Keratinocyte (primary cell): ENCODE measurements around the gene METTL22. TPM values are rescaled to one million over a fixed set of nuclear protein-coding genes. Genes with fewer than 3 reads are reported as not detected.

Source experiments
- DNase-seq: peaks from one replicate; pipeline ENCODE4 v3.0.0-alpha.2; 2011; ENCODE audit warnings: low read depth, missing footprints, low spot score
- FAIRE-seq: peaks from 2 replicates; lab custom pipeline; 2011; peaks lifted over from hg19 to GRCh38; lab: Jason Lieb, UNC
- H2AFZ ChIP-seq: 2 replicates; pipeline ENCODE4 v1.6.0; 2012; ENCODE audit warnings: low read length, control low read depth, inconsistent platforms; ENCODE audit not compliant: control insufficient read depth
- H3K27ac ChIP-seq: 2 replicates; pipeline ENCODE4 v1.5.1; 2011; ENCODE audit warnings: low read length; ENCODE audit not compliant: control insufficient read depth, insufficient read depth
- H3K27me3 ChIP-seq: 3 replicates; pipeline ENCODE4 v1.6.0; 2011; ENCODE audit warnings: low read length; ENCODE audit not compliant: control insufficient read depth, insufficient read depth; ENCODE audit errors: extremely low read depth
- H3K36me3 ChIP-seq, 2 experiments: 2 replicates in 1 of 2; 3 replicates in 1 of 2; pipeline ENCODE4 v1.5.1; 2011; ENCODE audit warnings: low read length in 2 of 2, mild to moderate bottlenecking in 1 of 2; ENCODE audit not compliant: control insufficient read depth in 2 of 2, insufficient read depth in 2 of 2; ENCODE audit errors: extremely low read depth in 1 of 2
- H3K4me1 ChIP-seq: 3 replicates; pipeline ENCODE4 v1.5.1; 2011; ENCODE audit warnings: low read length; ENCODE audit not compliant: control insufficient read depth, insufficient read depth; ENCODE audit errors: extremely low read depth
- H3K4me2 ChIP-seq: 3 replicates; pipeline ENCODE4 v1.6.0; 2011; ENCODE audit warnings: low read depth, low read length; ENCODE audit not compliant: control insufficient read depth, insufficient read depth; ENCODE audit errors: extremely low read depth
- H3K4me3 ChIP-seq, 3 experiments: fragments of 200-600 bp in 1 of 3; sonication (generic) in 1 of 3; 2 replicates in 2 of 3; 3 replicates in 1 of 3; pipeline ENCODE4 v1.5.1; 2011 to 2016; ENCODE audit warnings: low read length in 3 of 3, mild to moderate bottlenecking in 3 of 3, control low read depth in 2 of 3, inconsistent platforms in 1 of 3, low read depth in 1 of 3, mixed read lengths in 1 of 3, mixed run types in 1 of 3, moderate library complexity in 1 of 3; ENCODE audit not compliant: control insufficient read depth in 2 of 3, insufficient read depth in 2 of 3; ENCODE audit errors: extremely low read depth in 1 of 3
- H3K79me2 ChIP-seq: 2 replicates; pipeline ENCODE4 v1.6.0; 2012; ENCODE audit warnings: low read length; ENCODE audit not compliant: control insufficient read depth, insufficient read depth
- H3K9ac ChIP-seq: 3 replicates; pipeline ENCODE4 v1.6.0; 2011; ENCODE audit warnings: low read length; ENCODE audit not compliant: control insufficient read depth, insufficient read depth; ENCODE audit errors: extremely low read depth
- H3K9me1 ChIP-seq: 3 replicates; pipeline ENCODE4 v1.6.0; 2011; ENCODE audit warnings: low read length; ENCODE audit not compliant: control insufficient read depth, insufficient read depth; ENCODE audit errors: extremely low read depth
- H3K9me3 ChIP-seq: 2 replicates; pipeline ENCODE4 v1.5.1; 2012; ENCODE audit warnings: low read depth, low read length; ENCODE audit not compliant: control insufficient read depth
- H4K20me1 ChIP-seq: 3 replicates; pipeline ENCODE4 v1.6.0; 2011; ENCODE audit warnings: low read length; ENCODE audit not compliant: control insufficient read depth, insufficient read depth; ENCODE audit errors: extremely low read depth
- EZH2 ChIP-seq: IDR thresholded peaks from one replicate; pipeline ENCODE4 v1.6.1; 2012; ENCODE audit warnings: inconsistent platforms, mild to moderate bottlenecking, low read length, moderate library complexity
- dilution Hi-C: fragments of 300-500 bp; cut with MboI; formaldehyde crosslinking; loops from one replicate; pipeline ENCODE4 v1.7.0; 2020; ENCODE audit warnings: low sequenced_read_pairs; ENCODE audit not compliant: extremely low pct_ligation_motif_present
- polyA plus RNA-seq, 5 experiments: library from polyadenylated mRNA; depleted of rRNA in 3 of 5; stranded (reverse) in 3 of 5; stranded (forward) in 1 of 5; unstranded in 1 of 5; fragments of >200 nt; gene quantifications; 1 replicate in 1 of 5; 2 replicates in 3 of 5; 3 replicates in 1 of 5; pipeline versions ENCODE4 v1.2.1 to v1.2.3, GENCODE V29; 2011 to 2012; ENCODE audit warnings: missing spikeins in 2 of 5, low read depth in 1 of 5, low replicate concordance in 1 of 5
- TF ChIP-seq, protein P1 (sequence below), 3 experiments: IDR thresholded peaks in 1 of 3; conservative IDR thresholded peaks in 1 of 3; optimal IDR thresholded peaks in 1 of 3; 2 replicates in 2 of 3; 3 replicates in 1 of 3; pipeline versions ENCODE3 to v1.5.1; 2011; ENCODE audit warnings: low read length in 3 of 3, mild to moderate bottlenecking in 3 of 3, moderate library complexity in 2 of 3, control low read depth in 1 of 3, inconsistent platforms in 1 of 3; ENCODE audit not compliant: insufficient read depth in 2 of 3; ENCODE audit errors: extremely low read depth in 1 of 3

The METTL22 gene
- polyA plus RNA-seq, 1 donor (not counting 4 experiments of a cell fraction or from before 2014, with no cell fraction given): 31.1 TPM

DNA sequence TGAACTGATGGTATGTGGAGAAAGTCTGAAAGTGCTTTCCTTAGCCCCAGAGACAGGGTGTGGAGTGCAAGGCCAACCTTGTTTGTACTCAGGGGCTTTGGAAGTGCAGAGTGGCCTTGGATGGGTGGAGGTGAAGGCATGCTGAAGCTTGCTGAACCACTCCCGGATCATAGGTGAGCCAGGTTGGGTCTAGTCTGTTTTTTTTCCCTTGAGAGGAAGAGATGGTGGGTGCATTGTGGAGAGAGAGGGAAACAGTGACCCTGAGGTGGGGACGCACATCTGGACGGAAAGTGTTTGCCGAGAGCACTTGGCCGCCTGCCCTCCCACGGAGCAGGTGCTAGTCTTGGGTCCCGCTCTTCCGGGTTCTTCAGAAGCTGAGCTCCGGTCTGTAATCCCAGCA, 65.4 kb downstream of the METTL22 start:
- Histone ChIP-seq H3K4me3 (no peak overlapping the region), H3K27me3 (no peaks in the 10 kb centered on the region), H3K79me2 (no peaks in the 10 kb centered on the region), H4K20me1 (peaks cover 2% of the 10 kb centered on the region), H3K27ac (no peak overlapping the region), H3K9ac (no peak overlapping the region), H3K9me1 (no peaks in the 10 kb centered on the region), H3K36me3 (no peaks in the 10 kb centered on the region), H2AFZ (no peak overlapping the region), H3K9me3 (peaks cover 10% of the 10 kb centered on the region), H3K4me2 (no peak overlapping the region), H3K4me1 (peaks cover 13% of the 10 kb centered on the region)
- DNase-seq (no peak), FAIRE-seq (no peak)
- dilution Hi-C loops: no loop called here
- no peak for TF ChIP-seq EZH2
- TF ChIP-seq, protein P1, sequence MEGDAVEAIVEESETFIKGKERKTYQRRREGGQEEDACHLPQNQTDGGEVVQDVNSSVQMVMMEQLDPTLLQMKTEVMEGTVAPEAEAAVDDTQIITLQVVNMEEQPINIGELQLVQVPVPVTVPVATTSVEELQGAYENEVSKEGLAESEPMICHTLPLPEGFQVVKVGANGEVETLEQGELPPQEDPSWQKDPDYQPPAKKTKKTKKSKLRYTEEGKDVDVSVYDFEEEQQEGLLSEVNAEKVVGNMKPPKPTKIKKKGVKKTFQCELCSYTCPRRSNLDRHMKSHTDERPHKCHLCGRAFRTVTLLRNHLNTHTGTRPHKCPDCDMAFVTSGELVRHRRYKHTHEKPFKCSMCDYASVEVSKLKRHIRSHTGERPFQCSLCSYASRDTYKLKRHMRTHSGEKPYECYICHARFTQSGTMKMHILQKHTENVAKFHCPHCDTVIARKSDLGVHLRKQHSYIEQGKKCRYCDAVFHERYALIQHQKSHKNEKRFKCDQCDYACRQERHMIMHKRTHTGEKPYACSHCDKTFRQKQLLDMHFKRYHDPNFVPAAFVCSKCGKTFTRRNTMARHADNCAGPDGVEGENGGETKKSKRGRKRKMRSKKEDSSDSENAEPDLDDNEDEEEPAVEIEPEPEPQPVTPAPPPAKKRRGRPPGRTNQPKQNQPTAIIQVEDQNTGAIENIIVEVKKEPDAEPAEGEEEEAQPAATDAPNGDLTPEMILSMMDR (optimal IDR thresholded peaks at IDR 0.05 in 1 of 3, IDR thresholded peaks at IDR 0.05 in 1 of 3, conservative IDR thresholded peaks at IDR 0.05 in 1 of 3; ENCODE audit: extremely low read depth in 1 of 3, insufficient read depth in 2 of 3, low read length in 3 of 3): no peak

DNA sequence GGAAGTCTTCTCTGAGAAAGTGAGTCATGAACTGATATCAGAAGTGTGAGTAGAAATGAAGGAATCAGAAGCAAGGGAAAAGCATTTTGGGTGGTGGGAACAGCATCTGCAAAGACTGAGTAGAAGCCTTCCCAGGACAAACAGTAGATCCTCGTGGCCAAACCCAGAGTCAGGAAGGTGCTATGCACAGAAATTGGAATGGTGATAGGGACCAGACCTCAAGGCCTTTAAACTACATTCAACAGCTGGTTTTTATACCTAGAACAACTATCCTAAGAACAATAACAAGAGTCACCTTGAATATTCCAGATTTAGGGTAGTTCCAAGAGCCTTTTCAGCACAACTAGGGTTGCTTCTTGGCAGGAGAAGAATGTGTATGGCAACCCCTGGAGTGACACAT, 68.2 kb downstream of the METTL22 start:
- FAIRE-seq (no peak), DNase-seq (no peak)
- H3K27me3 ChIP-seq: no peaks in the 10 kb centered on the region
- H3K4me2 ChIP-seq: no peak overlapping the region
- H3K9me1 ChIP-seq: no peaks in the 10 kb centered on the region
- H2AFZ ChIP-seq: no peak overlapping the region
- no peaks in the 10 kb centered on the region for H3K36me3 ChIP-seq
- no peak overlapping the region for H3K27ac ChIP-seq
- no peaks in the 10 kb centered on the region for H3K79me2 ChIP-seq
- H3K9me3 ChIP-seq: peaks cover 10% of the 10 kb centered on the region
- H3K9ac ChIP-seq: no peak overlapping the region
- peaks cover 2% of the 10 kb centered on the region for H4K20me1 ChIP-seq
- no peak overlapping the region for H3K4me3 ChIP-seq
- dilution Hi-C loops: no loop called here
- H3K4me1 ChIP-seq: peaks cover 13% of the 10 kb centered on the region
- TF ChIP-seq, protein P1 (optimal IDR thresholded peaks at IDR 0.05 in 1 of 3, IDR thresholded peaks at IDR 0.05 in 1 of 3, conservative IDR thresholded peaks at IDR 0.05 in 1 of 3; ENCODE audit: extremely low read depth in 1 of 3, insufficient read depth in 2 of 3, low read length in 3 of 3): no peak
- TF ChIP-seq EZH2: no peak
